ENCODE results near the gene PTPRN2.

Gene PTPRN2

DNA sequence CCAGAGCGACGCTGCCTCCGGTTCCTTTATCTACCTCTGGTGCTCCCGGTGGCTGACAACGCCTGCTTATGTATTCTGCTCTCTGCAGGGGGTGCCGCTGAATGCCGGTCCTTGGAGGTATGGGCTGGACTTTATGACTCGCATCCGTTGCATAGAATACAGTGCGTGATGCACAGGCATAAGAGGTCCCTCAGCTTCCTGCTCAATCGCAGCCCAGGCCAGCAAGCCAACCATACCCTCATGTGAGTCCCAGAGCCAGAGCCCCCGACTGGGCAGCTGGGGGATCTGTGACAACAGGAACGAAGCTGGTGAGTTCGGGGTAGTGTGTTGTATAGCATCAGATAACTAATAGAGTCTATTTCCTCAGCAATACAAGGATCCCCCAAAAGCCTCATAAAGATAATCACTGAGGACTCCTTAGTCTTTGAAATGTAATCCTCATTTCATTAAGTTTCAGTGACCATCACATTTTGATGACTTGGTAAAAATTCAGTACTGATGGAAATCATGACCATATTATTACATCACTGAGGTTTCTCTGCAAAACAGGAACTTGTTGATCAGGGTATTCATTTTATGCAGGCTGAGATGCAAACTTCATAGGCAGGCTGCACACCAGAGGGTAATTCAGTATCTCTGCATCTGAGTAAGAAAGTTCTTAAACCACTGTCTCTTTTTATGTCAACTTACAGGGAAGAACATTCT is 607.8 kb downstream of the PTPRN2 start:
- no peak for DNase-seq

DNA sequence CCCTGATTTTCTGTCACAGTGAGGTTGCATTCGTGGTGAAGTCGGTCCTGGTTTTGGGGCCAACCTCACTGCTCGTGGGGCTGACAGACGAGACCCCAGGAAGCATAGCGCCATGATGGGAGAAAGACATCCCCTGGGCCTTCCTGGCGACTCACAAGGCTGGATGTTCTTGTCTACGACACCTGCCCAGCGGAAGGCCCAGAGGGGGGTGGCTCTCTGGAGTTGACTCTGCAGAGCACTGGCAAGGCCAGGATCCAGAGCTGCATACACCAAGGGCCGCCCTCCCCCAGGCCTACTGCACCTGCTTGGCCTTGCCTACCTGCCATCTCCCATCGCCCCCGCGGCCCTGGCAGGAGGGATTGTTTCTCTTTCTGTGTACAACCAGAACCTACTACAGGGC is 608.9 kb downstream of the PTPRN2 start:
- DNase-seq = no peak

DNA sequence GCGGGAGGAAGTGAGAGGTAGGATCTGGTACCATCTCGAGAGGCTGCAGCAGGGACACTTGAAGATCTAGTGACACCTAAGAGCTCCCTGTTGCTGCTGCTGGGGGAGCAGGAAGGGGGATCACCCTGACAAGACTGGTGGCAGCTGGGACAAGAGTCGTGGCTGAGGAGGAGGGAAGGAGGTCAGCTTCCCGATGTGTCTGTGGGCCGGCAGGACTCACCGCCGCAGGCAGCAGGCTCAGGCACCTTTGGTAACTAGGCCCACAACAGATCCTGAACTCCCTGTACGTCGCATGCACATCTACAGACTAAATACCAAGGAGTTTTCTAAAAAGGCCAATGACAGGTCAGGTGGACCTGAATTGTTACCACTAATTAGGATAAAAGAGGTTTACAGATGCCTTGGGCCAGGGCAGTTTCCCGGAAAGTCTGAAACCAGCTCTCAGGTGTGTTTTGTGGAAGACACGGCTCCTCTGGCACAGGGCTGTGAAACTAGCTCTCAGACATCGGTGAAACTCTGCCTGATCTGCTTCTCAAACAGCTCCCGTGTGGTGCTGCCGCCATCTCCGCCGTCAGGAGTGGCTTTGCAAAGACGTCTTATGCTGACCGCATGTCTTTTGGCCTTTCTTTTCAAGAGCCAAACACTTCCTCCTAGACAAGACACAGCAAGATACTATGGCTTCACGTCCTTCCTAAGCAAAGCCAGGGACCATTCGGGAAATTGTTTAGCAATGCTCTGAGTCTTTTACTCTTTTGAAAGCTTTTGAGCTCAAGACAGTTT is 609.7 kb downstream of the PTPRN2 start:
- DNase-seq = no peak

DNA sequence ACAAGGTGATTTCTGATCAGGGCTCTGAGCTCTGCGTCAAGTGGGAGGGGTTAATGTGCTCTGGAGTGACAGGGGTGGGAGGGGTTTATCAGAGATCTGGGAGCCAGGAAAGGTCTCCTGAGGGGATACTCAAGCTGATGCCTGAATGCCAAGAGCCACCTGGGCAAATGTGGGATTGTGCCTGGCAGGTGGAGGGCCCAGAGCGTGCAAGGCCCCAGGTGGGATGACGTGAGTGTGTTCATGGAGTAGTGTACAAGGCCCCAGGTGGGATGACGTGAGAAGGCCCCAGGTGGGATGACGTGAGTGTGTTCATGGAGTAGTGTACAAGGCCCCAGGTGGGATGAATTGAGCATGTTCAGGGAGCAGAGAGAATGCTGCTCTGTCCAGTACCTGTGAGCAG is 610.3 kb downstream of the PTPRN2 start:
- no peak for DNase-seq

DNA sequence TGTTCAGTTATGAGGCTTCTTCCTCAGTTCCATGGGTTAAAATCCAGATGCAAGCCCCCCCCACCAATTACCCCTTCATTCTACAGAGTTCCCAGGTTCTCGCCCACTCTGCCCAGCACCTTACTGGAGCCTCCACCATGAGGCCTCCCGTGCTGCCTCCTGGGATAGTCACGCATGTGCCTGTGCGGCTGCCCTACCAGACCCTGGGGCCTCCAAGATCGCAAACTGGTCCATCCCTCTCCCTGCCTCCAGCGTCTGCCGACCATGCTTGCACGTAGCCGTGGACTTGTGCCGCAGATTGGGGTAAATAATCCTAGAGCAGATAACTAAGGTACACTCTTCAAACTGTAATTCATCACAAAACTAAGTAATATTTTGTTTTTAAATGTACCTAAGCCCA is 611.2 kb downstream of the PTPRN2 start:
- DNase-seq = no peak

DNA sequence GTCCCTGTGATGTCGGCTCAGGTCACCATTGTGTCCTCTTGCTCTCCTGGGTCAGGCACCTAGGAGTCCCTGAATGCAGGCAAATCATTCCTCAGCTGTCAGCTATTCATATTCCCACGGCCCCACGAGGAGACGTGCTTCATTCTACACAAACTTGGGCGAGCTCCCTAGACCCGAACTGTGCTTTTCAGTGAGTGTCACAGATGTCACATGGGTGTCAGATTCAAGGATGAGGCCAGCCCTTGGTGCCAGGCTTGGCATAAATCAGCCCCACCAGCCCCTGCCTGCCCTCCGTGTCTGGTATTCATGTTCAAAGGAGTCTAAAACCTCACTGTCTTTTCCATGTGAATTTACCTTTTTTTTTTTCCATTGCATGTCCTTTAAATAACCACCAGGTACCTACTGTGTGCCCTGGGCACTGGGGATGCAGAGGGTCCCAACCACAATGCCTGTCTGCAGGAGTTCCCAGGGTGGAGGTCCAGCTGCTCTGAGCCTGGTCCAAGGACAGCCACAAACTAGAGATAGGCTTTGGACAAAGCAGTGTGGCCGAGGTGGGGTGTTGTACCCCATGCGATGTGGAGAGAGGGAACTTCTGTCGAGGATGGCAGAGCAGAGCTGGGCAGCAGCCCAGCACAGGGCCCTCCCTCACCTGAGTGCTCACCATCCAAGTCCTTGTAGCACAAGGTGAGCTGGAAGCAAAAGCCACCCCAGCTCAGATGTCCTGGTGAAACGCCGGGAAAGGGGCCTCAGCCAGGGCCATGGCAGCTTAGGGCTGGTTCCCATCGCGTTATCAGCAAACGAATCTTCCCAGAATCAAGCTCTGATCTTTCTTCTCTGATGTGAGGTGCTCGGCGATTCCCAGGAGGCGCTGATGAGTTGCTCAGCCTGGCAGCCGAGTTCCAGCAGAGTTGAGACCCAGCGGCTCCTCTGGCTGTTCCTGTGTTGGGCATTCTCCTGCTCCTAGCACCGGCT is 611.9 kb downstream of the PTPRN2 start:
- no peak for DNase-seq

DNA sequence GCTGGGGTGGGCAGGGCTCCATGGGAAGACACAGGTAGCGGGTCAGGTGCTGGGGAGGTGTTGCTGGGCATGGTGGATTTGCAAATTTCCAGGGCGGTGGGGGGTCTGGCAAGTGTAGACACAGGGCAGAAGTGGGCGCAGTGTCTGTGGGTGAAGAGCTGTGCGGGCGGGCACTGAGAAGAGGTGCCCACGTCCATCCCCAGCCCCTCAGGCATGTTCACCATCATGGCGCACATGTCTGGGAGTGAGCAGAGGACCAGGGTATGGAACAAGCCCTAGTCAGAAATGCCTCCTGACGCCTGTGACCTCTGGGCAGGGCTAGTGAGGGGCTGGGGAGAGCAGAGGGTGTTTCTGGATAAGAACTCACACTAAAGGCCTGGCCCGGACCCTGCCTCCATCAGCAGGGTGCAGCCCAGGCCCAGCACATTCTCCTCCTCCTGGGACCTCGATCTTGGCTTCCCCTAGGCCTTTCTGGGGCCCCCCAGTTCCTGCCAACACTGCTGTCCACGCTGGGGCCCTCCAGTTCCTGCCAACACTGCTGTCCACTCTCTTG is 612.9 kb downstream of the PTPRN2 start:
- DNase-seq = no peak

DNA sequence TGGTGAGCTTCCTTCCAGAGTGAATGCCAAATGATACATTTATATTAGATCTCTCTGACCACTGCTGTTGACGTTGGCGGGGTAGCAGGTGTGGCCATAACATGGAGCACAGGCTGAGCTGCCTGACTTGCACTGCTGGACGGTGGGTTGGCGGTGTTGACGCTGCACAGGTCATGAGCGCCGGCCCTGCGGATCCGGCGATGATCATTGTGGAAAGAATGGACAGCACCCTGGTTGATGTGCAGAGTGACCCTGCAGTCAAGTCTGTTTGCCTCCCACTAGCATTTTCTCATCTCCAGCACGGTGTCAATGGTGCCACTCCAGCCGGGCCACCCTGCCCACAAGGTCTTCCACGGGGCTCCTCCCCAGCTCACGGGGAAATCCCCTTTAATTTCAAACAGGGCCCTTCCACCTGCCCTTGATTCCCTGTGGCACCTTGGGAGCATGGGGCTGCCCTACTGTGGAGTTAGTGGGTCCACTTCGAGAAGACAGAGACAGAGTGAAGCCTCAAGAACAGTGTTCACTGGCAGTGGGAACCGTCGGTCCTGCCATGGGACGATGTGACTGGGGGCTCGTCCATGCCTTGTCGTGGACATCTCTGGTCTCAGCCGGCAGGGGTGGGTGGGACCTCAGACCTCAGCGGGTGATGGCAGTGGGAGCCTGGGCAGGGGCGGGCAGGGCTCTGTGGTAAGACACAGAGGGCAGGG is 613.5 kb downstream of the PTPRN2 start:
- no peak for DNase-seq

DNA sequence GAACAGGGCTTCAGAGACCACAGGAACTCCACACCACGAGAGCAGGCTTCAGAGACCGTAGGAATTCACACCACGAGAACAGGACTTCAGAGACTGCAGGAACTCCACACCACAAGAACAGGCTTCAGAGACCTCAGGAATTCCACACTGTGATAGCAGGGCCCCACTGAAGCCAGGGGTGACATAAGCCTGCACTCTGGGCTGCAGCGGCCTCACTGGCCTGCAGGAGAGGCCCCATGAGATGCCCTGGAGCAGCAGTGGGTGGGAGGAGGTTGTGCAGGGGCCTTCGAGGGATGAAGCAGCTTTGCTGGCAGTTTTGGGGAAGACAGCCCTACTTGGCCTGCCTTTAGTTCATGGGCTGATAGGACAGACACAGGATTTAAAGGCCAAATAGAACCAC is 614.7 kb downstream of the PTPRN2 start:
- DNase-seq = no peak

DNA sequence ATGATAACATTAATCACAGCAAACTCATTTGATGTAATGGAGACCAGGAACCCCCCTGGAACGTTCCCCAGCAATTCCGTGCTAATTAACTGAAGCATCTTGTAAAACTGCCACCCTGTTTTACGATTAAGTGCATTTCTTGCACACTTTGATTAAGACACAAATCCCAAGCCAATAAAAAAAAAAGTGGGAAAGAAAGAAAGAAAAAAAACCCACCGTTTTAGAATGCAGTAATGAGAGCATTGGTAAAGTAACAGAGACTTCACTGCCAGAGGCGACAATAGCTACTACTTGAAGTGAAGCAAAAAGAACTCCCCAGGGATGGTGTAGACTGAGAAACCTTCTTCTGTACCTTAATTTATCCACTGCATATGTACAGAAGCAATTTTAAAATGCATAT is 616.1 kb downstream of the PTPRN2 start:
- DNase-seq = no peak

DNA sequence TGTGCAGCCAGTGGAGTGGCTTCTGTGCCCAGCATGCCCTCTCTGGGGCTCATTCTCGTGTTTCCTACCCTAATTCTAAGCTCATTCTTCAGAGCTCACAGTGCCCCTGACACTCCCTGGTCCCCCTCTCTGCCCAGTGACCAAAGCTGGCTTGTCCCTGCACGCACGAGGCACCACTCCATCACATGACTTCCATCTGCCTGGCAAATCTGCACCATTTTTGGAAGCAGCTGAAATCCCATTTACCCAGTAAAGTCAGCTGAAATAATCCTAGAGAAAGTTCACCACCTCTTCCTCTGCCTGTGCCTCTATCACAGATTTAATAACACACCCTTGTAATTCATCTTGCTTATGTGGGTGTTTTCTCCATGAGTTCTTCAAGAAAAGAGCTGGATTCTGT is 616.9 kb downstream of the PTPRN2 start:
- no peak for DNase-seq

DNA sequence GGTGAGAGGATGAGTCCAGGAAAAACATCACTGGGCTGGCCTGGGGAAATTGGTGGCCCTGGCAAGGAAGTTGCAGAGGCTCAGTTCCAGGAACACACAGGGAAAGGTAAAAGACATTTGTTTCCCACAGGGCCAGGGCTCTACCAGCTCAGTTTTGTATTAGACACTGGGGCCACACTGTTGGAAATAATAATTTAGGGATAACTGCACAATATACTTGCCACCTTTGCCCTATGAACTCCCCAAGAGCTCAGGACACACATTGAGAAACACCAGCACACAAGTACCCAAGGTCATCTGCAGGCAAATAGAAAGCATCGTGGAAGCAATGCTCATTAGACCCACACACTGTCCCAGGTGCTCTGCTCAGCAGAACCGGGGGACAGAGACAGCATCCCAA is 617.6 kb downstream of the PTPRN2 start:
- no peak for DNase-seq

DNA sequence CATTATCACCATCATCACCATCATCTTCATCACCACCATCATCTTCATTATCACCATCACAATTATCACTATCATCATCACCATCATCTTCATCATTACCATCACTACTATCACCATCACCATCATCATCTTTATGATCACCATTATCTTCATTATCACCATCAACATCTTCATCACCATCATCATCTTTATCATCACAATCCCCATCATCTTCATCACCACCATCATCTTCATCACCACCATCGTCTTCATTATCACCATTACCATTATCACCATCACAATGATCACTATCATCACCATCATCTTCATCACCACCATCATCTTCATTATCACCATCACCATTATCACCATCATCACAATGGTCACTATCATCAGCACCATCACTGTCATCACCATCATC is 621.1 kb downstream of the PTPRN2 start:
- no peak for DNase-seq

DNA sequence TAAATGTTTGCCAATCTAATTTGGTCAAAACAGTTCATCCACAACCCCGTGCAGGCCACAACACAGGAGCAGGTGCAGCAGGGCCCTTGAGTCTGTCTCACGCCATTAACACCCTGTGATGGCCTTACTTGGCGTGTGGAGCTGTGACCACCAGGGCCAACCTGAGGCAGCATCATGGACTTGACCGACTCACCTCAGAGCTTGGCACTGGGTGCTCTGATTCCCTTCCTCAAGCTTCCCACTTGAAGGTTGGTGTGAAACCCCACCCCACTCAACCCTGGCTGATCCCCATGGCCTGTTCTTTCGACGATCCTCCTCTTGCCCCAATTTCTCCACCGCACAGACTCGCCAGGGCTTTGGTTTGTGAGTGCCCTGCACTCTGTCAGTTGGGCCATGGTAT is 623.1 kb downstream of the PTPRN2 start:
- no peak for DNase-seq

DNA sequence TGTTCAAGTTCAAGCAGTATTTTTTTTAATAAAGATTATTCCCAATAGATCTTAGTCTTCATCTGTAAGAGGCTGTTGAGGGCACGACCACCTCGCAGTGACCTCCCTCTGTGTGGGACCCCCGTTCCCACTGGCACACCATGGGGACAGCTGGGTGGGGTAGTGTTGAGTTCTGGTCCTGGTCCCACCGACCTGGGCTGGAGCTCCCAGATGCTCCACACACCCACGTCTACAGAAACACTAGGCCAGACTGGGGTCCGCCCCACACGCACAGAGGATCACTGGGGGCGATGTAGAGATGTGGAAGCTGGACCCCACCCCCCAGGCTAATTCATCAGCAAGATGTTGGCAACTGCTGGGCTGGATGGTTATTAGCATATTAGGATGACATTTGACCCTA is 623.6 kb downstream of the PTPRN2 start:
- DNase-seq = no peak

DNA sequence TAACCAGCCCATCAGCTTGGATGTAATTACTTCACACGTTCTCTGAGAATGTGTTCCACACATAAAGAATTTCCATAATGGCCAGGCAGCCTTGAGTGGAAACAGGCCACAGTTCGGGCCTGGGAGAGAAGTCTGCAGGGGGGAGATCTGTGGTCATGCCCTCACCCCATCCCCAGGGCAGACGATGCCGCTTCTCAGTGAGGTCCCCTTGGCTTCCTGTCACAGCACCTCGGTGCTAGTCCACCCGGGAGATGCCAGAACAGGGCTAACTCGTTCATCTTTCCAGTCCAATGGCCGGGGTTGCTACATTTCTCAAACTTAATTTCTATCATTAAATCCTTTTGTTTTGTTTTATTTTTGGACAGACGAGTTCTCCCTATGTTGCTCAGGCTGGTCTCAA is 624.1 kb downstream of the PTPRN2 start:
- DNase-seq = no peak

DNA sequence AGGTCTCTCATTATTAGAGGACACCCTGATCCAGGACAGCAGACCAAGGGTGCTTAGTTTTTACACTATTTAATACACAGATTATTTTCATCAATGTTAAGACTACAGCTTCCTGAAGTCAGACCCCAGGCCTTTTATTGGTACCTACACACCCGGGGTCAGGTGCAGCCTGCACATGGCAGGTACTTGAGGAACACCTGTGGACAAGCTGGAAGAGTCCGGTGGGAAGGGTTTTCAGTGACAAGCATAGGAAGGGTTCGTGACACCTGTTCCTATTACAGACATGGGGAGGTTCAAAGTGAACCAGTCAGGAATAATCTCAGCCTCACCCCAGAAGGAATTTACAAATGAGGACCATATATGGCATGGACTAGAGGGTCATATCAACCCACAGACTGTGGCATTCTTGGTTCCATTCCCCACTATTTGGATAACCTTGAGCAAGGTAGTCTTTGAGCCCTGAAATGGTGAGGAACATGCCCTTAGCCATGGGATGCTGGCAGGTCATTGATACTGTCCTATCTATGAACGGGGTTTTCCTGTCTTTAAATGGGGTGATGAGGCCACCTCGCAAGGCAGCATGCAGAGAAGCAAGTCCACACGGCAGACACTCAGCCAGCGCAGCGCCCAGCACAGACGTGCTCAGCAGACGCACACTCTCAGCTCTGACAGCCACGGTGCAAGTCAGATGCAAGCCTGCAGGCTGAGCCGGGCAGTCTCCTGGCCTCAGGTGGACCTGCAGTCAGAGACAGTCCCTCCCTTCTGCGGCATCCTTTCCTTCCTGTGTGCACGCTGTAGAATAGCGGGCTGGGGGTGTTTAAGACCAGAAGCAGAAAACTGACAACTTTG is 624.9 kb downstream of the PTPRN2 start:
- DNase-seq = no peak

DNA sequence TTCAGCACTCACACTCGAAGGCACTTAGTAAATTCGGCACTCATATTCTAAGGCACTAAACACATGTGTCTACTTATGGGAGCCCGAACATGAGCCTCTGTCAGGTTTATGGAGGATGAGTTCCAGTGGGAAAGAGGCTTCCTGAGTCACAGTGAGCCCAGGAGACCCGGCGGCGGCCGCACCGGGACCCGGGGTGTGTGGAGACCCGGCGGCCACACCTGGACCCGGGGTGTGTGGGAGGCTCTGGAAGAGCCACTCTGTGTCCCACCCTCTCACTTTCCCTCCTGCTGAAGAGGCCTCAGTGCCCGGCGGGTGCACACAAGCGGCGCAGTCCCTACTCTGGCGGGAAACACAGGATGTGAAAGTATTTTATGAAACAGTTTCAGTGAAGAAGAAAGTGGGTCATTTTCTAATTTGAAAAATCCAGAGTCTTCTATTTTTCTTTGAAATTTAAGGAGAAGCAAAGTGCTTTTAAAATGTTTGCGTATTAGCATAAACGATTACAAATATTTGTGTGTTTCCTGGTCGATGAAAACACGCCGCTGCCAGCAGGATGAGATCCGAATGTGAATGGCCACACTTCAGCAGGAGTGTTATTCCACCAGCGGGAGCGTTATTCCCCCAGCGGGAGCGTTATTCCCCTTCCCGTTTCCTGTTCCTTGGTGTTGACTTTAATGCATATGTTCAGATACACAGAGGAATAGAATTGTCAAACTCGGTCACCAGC is 625.7 kb downstream of the PTPRN2 start:
- no peak for DNase-seq

DNA sequence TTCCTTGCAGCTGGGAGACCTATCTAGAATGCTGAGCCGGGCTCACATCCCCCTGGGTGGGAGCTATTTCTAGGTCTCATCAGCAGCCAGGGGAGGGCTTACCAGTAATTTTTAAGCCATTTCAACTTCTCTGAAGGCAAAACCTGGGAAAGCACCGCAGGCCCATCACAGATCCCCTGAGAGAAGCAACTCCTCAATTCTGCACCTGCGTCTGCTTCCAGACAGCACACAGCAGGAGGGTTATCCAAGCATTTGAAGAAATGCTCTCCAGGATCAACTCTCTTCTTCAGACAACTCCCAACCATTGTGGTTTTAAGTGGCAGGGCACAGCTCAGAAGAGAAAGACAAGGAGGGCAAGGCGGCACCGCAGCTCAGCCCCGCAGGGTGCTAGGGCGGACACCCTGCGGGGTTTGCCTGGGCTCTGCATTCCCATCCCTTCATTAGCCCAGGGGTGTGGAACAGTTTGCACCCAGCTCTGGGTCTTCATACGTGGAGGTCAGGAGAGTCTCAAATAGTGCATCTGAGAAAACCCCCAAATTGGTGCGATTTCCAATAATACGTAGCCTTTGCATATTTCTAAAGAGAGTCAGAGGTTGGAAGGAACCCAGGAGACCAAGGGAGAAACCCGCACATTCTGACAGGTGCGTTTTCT is 632.1 kb downstream of the PTPRN2 start:
- DNase-seq = no peak

DNA sequence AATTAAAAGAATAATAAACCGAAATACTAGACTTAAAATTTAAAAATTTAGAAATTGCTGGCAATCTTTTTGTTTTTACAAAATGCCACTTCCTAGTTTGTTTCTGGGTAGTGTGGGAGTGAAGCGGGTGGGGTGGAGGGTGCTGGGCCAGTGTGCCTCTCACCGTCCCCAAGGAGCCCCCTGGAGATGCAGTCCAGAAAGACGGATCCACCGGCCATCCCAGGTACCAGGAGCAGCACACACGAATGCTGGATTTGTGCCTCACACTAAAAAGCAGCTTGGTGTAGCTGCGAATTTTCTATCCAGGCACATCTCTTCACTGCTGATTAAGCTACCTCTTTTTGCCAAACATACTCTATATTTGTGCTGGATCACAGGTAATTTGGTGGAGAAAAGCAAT is 632.7 kb downstream of the PTPRN2 start:
- DNase-seq = no peak

Measured in NCI-H524 (cell line).